Natural killer cell (primary cell): Measurements from ENCODE around the gene TCFL5. TPM values are rescaled to one million over a fixed set of nuclear protein-coding genes. Genes with fewer than 3 reads are reported as not detected.

Experiments used
- ATAC-seq, 3 donors: fragments of 150-1000 bp in 2 of 3; fragments of 200-7000 bp in 1 of 3; cut with Tn5 transposase; 1 replicate in 1 of 3; 2 replicates in 2 of 3; pipeline ENCODE4 v1.10.0; 2021; ENCODE audit warnings: mild to moderate bottlenecking in 2 of 3, moderate library complexity in 2 of 3
- DNase-seq, 2 donors: peaks; one replicate each; pipeline versions ENCODE4 v3.0.0 to v3.0.0-alpha.2; 2013 to 2021; ENCODE audit warnings: mixed read lengths in 1 of 2
- H3K27ac ChIP-seq: one replicate; pipeline ENCODE4 v1.5.1; 2013; ENCODE audit warnings: mild to moderate bottlenecking, low read length
- H3K27me3 ChIP-seq: one replicate; pipeline ENCODE4 v1.6.1; 2013; ENCODE audit warnings: low read length; ENCODE audit not compliant: control insufficient read depth, insufficient read depth
- H3K36me3 ChIP-seq: one replicate; pipeline ENCODE4 v1.6.1; 2013; ENCODE audit warnings: low read length; ENCODE audit not compliant: control insufficient read depth, insufficient read depth
- H3K4me1 ChIP-seq: one replicate; pipeline ENCODE4 v1.6.1; 2013; ENCODE audit warnings: low read length; ENCODE audit not compliant: control insufficient read depth, insufficient read depth
- H3K4me3 ChIP-seq: one replicate; pipeline ENCODE4 v1.5.1; 2013; ENCODE audit warnings: low read length
- H3K9me3 ChIP-seq: one replicate; pipeline ENCODE4 v1.6.1; 2013; ENCODE audit warnings: low read length; ENCODE audit not compliant: control insufficient read depth, insufficient read depth
- H3K27ac Mint-ChIP-seq, 2 donors: one replicate each; pipeline ENCODE4 v1.8.0; 2022; ENCODE audit warnings: mild to moderate bottlenecking in 2 of 2, mixed read lengths in 2 of 2, moderate library complexity in 1 of 2
- H3K27me3 Mint-ChIP-seq, 2 donors: one replicate each; pipeline ENCODE4 v1.8.0; 2022; ENCODE audit warnings: low read depth in 2 of 2, mixed read lengths in 2 of 2
- H3K36me3 Mint-ChIP-seq: one replicate; pipeline ENCODE4 v1.8.0; 2022; ENCODE audit warnings: mixed read lengths
- H3K4me1 Mint-ChIP-seq, 2 donors: one replicate each; pipeline ENCODE4 v1.8.0; 2022; ENCODE audit warnings: mixed read lengths in 2 of 2
- H3K4me3 Mint-ChIP-seq: one replicate; pipeline ENCODE4 v1.8.0; 2022; ENCODE audit warnings: mild to moderate bottlenecking, moderate library complexity, mixed read lengths
- H3K9me3 Mint-ChIP-seq, 2 donors: one replicate each; pipeline ENCODE4 v1.8.0; 2022; ENCODE audit warnings: mixed read lengths in 2 of 2
- CTCF ChIP-seq: fragments of 200-600 bp; IDR thresholded peaks from one replicate; pipeline ENCODE4 v1.8.0; 2022; ENCODE audit warnings: antibody characterized with exemption
- WGBS: methylation state at CpG from one replicate; pipeline ENCODE4 v1.1.7; 2013; ENCODE audit warnings: missing lambda C conversion rate; ENCODE audit not compliant: insufficient coverage; 5-methylcytosine and 5-hydroxymethylcytosine counted together
- intact Hi-C: fragments of 100-400 bp; cut with micrococcal nuclease; formaldehyde crosslinking; loops from one replicate; pipeline ENCODE4 v1.14.2; 2022
- total RNA-seq, 4 donors: library from RNA; stranded (reverse); fragments of 120-200 nt in 1 of 4; gene quantifications; one replicate each; pipeline versions ENCODE4 v1.2.3 to v1.2.4, GENCODE V29; 2013 to 2022

Gene TCFL5
- total RNA-seq: 1 to 10 TPM; 5.1 to 8.0 (median 6.4) TPM
- 8.4 TPM for total RNA-seq (2013)

GRCh38 chr20:62861726-62862336 is at the start of gene TCFL5:
Gene TCFL5, minus strand, starts transcription at chr20:62861822. Its CDS starts 152 bp downstream, at chr20:62861670.
- intact Hi-C loops: loop anchor here (2.0 to 5.0 kb wide), 2 partner anchors 65 to 67 kb away; partner anchors contain the start of gene DIDO1
- Histone ChIP-seq H3K27ac (peak within 1 kb of the TSS; percentile 45), H3K4me3 (peak within 1 kb of the TSS; percentile 23)

GRCh38 chr20:62910777-62911497 is 49.3 kb upstream of the TCFL5 start:
- Mint-ChIP-seq H3K4me1 (peaks cover 52 to 62% of the 10 kb centered on the region in 2 donors), H3K27me3 (no peaks in the 10 kb centered on the region), H3K4me3 (no peak overlapping the region), H3K27ac (peak overlapping the region in 1 of 2 donors; percentile 69), H3K36me3 (no peaks in the 10 kb centered on the region), H3K9me3 (no peaks in the 10 kb centered on the region)
- no peak for DNase-seq
- WGBS: 96% methylated on average over 45 of the region's 45 CpGs
- Histone ChIP-seq H3K27me3 (no peaks in the 10 kb centered on the region), H3K4me3 (no peak overlapping the region), H3K4me1 (peaks cover 13% of the 10 kb centered on the region), H3K36me3 (peaks cover 70% of the 10 kb centered on the region), H3K9me3 (no peaks in the 10 kb centered on the region), H3K27ac (no peak overlapping the region)
- intact Hi-C loops: no loop called here
- ATAC-seq: no peak
- TF ChIP-seq CTCF: no peak

More at GRCh38 chr20:62861726-62862336, at the start of gene TCFL5:
- H3K27me3 Mint-ChIP-seq: no peaks in the 10 kb centered on the region
- H3K27ac Mint-ChIP-seq: peak within 1 kb of the TSS; percentile 50 to 51
- H3K4me1 Mint-ChIP-seq: peaks cover 13 to 28% of the 10 kb centered on the region in 2 donors
- 9% methylated on average over 70 of the region's 70 CpGs for WGBS
- ATAC-seq (peak; percentile 89 to 99 (median 91)), DNase-seq (peak; percentile 94 to 97)
- Histone ChIP-seq H3K36me3 (peaks cover 4% of the 10 kb centered on the region), H3K27me3 (no peaks in the 10 kb centered on the region), H3K9me3 (peaks cover 3% of the 10 kb centered on the region), H3K4me1 (peaks cover 10% of the 10 kb centered on the region)
- TF ChIP-seq CTCF: no peak
- H3K4me3 Mint-ChIP-seq: peak within 1 kb of the TSS; percentile 78
- no peaks in the 10 kb centered on the region for H3K9me3 Mint-ChIP-seq
- H3K36me3 Mint-ChIP-seq: peaks cover 6% of the 10 kb centered on the region

- Histone ChIP-seq H3K27ac (no peak overlapping the region), H3K4me3 (no peak overlapping the region), H3K27me3 (no peaks in the 10 kb centered on the region), H3K9me3 (no peaks in the 10 kb centered on the region), H3K4me1 (peaks cover 10% of the 10 kb centered on the region), H3K36me3 (peaks cover 76% of the 10 kb centered on the region)
- no peak overlapping the region for H3K4me3 Mint-ChIP-seq
- no peaks in the 10 kb centered on the region for H3K27me3 Mint-ChIP-seq
- intact Hi-C loops: no loop called here
- 96% methylated on average over 11 of the region's 11 CpGs for whole genome bisulfite sequencing
- peaks cover 3% of the 10 kb centered on the region for H3K36me3 Mint-ChIP-seq
- peaks cover 46 to 57% of the 10 kb centered on the region in 2 donors for H3K4me1 Mint-ChIP-seq
- no peak for TF ChIP-seq CTCF
- no peaks in the 10 kb centered on the region for H3K9me3 Mint-ChIP-seq
- peak overlapping the region in 1 of 2 donors; percentile 69 for H3K27ac Mint-ChIP-seq
- ATAC-seq (no peak), DNase-seq (no peak)
Observed at GRCh38 chr20:62910217-62910766, 48.7 kb upstream of the TCFL5 start.
